ENCODE results near the gene MYO1F.

Gene MYO1F

GRCh38 chr19:8491574-8491973 lies 85.7 kb downstream of the MYO1F start:
- no peak for DNase-seq (ENCODE audit: low read depth, low spot score)

- DNase-seq (ENCODE audit: low read depth, low spot score): no peak
These were observed 86.4 kb downstream of the MYO1F start for GRCh38 chr19:8490873-8491272.

- no peak for DNase-seq (ENCODE audit: low read depth, low spot score)
These were observed 86.9 kb downstream of the MYO1F start for GRCh38 chr19:8490395-8490760.

GRCh38 chr19:8489561-8490394 lies 87.5 kb downstream of the MYO1F start:
- no peak for DNase-seq (ENCODE audit: low read depth, low spot score)

GRCh38 chr19:8488365-8488764 lies 88.9 kb downstream of the MYO1F start:
- no peak for DNase-seq (ENCODE audit: low read depth, low spot score)

GRCh38 chr19:8487137-8487851 lies 89.9 kb downstream of the MYO1F start:
- DNase-seq (ENCODE audit: low read depth, low spot score): no peak

GRCh38 chr19:8486661-8487136 lies 90.5 kb downstream of the MYO1F start:
- DNase-seq (ENCODE audit: low read depth, low spot score): no peak

- no peak for DNase-seq (ENCODE audit: low read depth, low spot score)
These were observed 91.5 kb downstream of the MYO1F start for GRCh38 chr19:8485561-8486371.

GRCh38 chr19:8484331-8484894 lies 92.8 kb downstream of the MYO1F start:
- no peak for DNase-seq (ENCODE audit: low read depth, low spot score)

- no peak for DNase-seq (ENCODE audit: low read depth, low spot score)
These were observed 94.1 kb downstream of the MYO1F start for GRCh38 chr19:8483165-8483564.

- DNase-seq (ENCODE audit: low read depth, low spot score): no peak
These were observed 94.5 kb downstream of the MYO1F start for GRCh38 chr19:8482696-8483095.

- DNase-seq (ENCODE audit: low read depth, low spot score): no peak
These were observed 95.6 kb downstream of the MYO1F start for GRCh38 chr19:8481616-8482015.

GRCh38 chr19:8481201-8481600 lies 96.0 kb downstream of the MYO1F start:
- no peak for DNase-seq (ENCODE audit: low read depth, low spot score)

- DNase-seq (ENCODE audit: low read depth, low spot score): no peak
These were observed 98.6 kb downstream of the MYO1F start for GRCh38 chr19:8478598-8478997.

- no peak for DNase-seq (ENCODE audit: low read depth, low spot score)
These were observed 99.4 kb downstream of the MYO1F start for GRCh38 chr19:8477889-8478288.

- no peak for DNase-seq (ENCODE audit: low read depth, low spot score)
These were observed 100.7 kb downstream of the MYO1F start for GRCh38 chr19:8476524-8476923.

GRCh38 chr19:8475005-8475404 lies 102.2 kb downstream of the MYO1F start:
- no peak for DNase-seq (ENCODE audit: low read depth, low spot score)

- DNase-seq (ENCODE audit: low read depth, low spot score): no peak
These were observed 103.4 kb downstream of the MYO1F start for GRCh38 chr19:8473648-8474476.
